Progenitor cell of endocrine pancreas (in vitro differentiated cells): ENCODE measurements around the gene SLC39A11. TPM values are rescaled to one million over a fixed set of nuclear protein-coding genes. Genes with fewer than 3 reads are reported as not detected.

Experiments
- DNase-seq: peaks from one replicate; pipeline ENCODE4 v3.0.0; 2021; ENCODE audit warnings: low spot score; ENCODE audit not compliant: unreplicated experiment
- H3K27ac Mint-ChIP-seq: 2 replicates; pipeline ENCODE4 v1.8.0; 2021; ENCODE audit warnings: mild to moderate bottlenecking, moderate library complexity, mixed read lengths
- H3K27me3 Mint-ChIP-seq: 2 replicates; pipeline ENCODE4 v1.8.0; 2021; ENCODE audit warnings: mixed read lengths
- H3K36me3 Mint-ChIP-seq: 2 replicates; pipeline ENCODE4 v1.8.0; 2022; ENCODE audit warnings: mixed read lengths; ENCODE audit not compliant: insufficient read depth
- H3K4me1 Mint-ChIP-seq: 2 replicates; pipeline ENCODE4 v1.8.0; 2021; ENCODE audit warnings: low read depth, mixed read lengths
- H3K4me3 Mint-ChIP-seq: 2 replicates; pipeline ENCODE4 v1.8.0; 2021; ENCODE audit warnings: low read depth, mild to moderate bottlenecking, moderate library complexity, mixed read lengths
- H3K9me3 Mint-ChIP-seq: 2 replicates; pipeline ENCODE4 v1.8.0; 2021; ENCODE audit warnings: low read depth, mixed read lengths
- total RNA-seq: library from RNA; stranded (reverse); gene quantifications from 2 replicates; pipeline ENCODE4 v1.2.1, GENCODE V29; 2021
- TF ChIP-seq, protein P1 (sequence below): fragments of 200-600 bp; sonication (generic); IDR thresholded peaks from one replicate; pipeline ENCODE4 v1.5.0; 2021; ENCODE audit warnings: antibody characterized with exemption, mild to moderate bottlenecking; ENCODE audit not compliant: unreplicated experiment

Gene SLC39A11
- total RNA-seq, 1 donor from 2014 or later, result 20.5 TPM

- TF ChIP-seq, protein P1, sequence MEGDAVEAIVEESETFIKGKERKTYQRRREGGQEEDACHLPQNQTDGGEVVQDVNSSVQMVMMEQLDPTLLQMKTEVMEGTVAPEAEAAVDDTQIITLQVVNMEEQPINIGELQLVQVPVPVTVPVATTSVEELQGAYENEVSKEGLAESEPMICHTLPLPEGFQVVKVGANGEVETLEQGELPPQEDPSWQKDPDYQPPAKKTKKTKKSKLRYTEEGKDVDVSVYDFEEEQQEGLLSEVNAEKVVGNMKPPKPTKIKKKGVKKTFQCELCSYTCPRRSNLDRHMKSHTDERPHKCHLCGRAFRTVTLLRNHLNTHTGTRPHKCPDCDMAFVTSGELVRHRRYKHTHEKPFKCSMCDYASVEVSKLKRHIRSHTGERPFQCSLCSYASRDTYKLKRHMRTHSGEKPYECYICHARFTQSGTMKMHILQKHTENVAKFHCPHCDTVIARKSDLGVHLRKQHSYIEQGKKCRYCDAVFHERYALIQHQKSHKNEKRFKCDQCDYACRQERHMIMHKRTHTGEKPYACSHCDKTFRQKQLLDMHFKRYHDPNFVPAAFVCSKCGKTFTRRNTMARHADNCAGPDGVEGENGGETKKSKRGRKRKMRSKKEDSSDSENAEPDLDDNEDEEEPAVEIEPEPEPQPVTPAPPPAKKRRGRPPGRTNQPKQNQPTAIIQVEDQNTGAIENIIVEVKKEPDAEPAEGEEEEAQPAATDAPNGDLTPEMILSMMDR, result no peak
- no peak overlapping the region for H3K27ac Mint-ChIP-seq
- H3K4me3 Mint-ChIP-seq, result no peak overlapping the region
- no peaks in the 10 kb centered on the region for H3K36me3 Mint-ChIP-seq
- peaks cover 11% of the 10 kb centered on the region for H3K9me3 Mint-ChIP-seq
- H3K27me3 Mint-ChIP-seq, result peaks cover 12% of the 10 kb centered on the region
- no peaks in the 10 kb centered on the region for H3K4me1 Mint-ChIP-seq
- no peak for DNase-seq
These were observed 233.5 kb downstream of the SLC39A11 start for GRCh38 chr17:72858826-72859495.

DNA sequence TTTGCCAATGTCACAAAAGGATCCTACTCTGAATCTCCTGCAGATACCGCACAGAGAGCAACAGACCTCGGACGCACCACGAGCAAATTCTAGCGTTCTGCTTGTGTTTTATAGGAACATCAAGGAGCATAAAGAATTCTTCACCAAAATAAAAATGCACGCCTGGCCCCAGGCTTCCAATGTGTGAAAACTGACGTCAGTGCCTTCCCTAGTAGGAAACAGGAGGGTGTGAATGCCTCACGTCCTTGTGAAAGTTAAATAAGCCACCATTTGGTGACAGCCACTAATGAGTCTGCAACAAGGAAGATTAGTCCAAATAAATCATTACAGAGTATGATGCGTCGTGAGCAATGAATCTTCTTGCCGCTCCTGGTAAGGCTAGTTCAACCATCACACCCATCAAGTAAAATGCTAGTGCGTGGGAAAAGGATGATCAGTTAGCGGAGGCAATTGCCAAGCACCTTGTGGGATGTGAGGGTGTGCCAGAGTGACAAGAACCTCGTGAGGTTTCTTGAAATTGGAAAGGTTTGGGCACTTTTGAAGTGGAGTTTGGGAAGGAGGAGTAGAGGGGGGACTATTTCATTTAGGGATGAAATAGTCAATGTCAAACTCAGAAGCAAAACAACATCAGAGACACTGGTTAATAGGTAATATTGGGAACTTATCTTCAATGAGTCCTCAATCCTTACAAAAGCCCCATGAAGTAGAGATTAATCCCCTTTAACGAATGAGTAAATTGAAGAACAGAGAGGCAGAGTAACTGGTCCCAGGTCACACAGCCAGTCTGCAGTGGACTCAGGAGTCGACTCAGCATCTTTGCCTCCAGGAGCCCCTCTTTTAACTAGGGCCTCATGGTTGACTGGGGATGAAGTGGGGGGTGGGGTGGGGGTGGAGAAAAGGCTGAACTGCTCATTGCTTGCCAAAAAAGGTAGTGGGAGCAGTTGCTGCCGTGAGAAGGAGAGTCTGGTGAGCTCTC is 238.8 kb downstream of the SLC39A11 start:
- no peak overlapping the region for H3K27ac Mint-ChIP-seq
- no peak for DNase-seq
- no peaks in the 10 kb centered on the region for H3K4me1 Mint-ChIP-seq
- H3K9me3 Mint-ChIP-seq, result peaks cover 10% of the 10 kb centered on the region
- no peaks in the 10 kb centered on the region for H3K36me3 Mint-ChIP-seq
- TF ChIP-seq, protein P1, result no peak
- no peak overlapping the region for H3K4me3 Mint-ChIP-seq
- peaks cover 4% of the 10 kb centered on the region for H3K27me3 Mint-ChIP-seq

DNA sequence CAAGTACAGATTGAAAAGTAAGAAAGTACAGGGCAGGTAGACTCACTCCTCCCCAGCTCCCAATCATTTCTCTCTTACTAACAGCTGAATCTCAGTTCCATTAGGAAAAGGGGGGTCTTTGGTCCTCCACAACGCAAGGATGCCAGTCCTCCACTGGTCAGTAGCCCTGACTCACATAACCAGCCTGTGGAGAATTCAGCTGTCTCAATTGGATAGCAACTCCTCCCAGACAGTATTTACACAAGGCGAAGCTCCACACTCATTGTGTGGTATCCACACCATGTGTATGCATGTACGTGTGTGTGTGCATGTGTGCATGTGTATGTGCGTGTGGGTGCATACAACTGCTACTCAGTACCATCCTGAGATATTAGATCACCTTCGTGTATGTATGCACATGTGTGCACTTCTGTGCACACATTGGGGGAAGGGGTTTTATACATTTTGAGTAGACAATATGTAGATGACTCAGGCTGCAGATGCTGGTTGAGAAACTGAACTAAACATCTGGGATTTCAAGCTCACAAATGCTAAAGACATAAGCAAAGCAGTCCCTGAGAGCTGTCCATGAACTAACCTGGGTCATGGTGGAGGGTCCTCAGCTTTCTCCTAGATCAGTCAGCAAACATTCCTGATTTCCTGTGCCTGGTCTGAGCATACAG is 240.1 kb downstream of the SLC39A11 start:
- H3K36me3 Mint-ChIP-seq, result no peaks in the 10 kb centered on the region
- H3K27me3 Mint-ChIP-seq, result peaks cover 4% of the 10 kb centered on the region
- TF ChIP-seq, protein P1, result no peak
- no peak overlapping the region for H3K27ac Mint-ChIP-seq
- H3K4me1 Mint-ChIP-seq, result no peaks in the 10 kb centered on the region
- DNase-seq, result no peak
- no peak overlapping the region for H3K4me3 Mint-ChIP-seq
- peaks cover under 1% of the 10 kb centered on the region for H3K9me3 Mint-ChIP-seq

DNA sequence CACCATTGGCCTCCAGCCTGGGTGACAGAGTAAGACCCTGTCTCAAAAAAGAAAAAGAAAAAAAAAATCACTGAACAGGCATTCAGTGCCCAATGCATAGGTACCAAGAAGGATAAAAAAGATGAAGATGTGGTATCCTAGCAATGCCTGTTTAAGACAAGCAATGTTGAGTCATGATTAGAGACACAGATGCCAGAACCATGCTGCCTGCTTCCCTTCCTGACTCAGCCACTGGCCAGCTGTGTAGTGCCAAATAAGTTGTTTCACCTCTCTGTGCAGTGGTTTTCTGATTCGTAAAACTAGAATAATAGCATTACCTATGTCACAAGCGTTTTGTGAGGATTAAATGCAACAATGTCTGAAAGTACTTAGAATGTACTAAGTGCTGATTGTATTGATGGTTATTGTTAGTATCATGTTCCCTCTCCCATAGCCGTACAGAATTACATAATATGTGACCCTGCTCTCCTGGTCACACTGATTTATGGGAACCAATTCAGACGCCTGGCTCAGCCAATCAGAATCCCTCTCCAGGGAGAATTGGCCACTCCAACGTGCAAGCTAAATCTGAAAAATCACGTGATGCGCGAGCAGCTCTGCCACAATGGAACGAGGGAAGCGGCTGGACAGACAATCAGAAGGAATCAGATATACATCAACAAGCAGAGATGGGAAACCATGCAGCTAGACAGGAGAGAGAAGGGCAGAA is 241.9 kb downstream of the SLC39A11 start:
- Mint-ChIP-seq H3K9me3 (no peaks in the 10 kb centered on the region), H3K36me3 (no peaks in the 10 kb centered on the region), H3K27ac (no peak overlapping the region), H3K4me1 (no peaks in the 10 kb centered on the region), H3K27me3 (peaks cover 4% of the 10 kb centered on the region), H3K4me3 (no peak overlapping the region)
- no peak for DNase-seq
- TF ChIP-seq, protein P1, result no peak
